Loucy (cell line): ENCODE data around the gene NCOA7.

Source experiments
- EZH2phosphoT487 ChIP-seq: fragments of 200-600 bp; IDR thresholded peaks from 2 replicates; pipeline ENCODE4 v1.6.1; 2018; ENCODE audit warnings: antibody characterized with exemption, mild to moderate bottlenecking, moderate library complexity, borderline replicate concordance
- TF ChIP-seq, protein P1 (sequence below): fragments of 200-600 bp; sonication (generic); conservative IDR thresholded peaks from 2 replicates; pipeline ENCODE4 v1.5.1; 2014; ENCODE audit warnings: mild to moderate bottlenecking, antibody characterized with exemption, low read length

GRCh38 chr6:125966569-125966968 lies 175.8 kb downstream of the NCOA7 start:
- TF ChIP-seq, protein P1, sequence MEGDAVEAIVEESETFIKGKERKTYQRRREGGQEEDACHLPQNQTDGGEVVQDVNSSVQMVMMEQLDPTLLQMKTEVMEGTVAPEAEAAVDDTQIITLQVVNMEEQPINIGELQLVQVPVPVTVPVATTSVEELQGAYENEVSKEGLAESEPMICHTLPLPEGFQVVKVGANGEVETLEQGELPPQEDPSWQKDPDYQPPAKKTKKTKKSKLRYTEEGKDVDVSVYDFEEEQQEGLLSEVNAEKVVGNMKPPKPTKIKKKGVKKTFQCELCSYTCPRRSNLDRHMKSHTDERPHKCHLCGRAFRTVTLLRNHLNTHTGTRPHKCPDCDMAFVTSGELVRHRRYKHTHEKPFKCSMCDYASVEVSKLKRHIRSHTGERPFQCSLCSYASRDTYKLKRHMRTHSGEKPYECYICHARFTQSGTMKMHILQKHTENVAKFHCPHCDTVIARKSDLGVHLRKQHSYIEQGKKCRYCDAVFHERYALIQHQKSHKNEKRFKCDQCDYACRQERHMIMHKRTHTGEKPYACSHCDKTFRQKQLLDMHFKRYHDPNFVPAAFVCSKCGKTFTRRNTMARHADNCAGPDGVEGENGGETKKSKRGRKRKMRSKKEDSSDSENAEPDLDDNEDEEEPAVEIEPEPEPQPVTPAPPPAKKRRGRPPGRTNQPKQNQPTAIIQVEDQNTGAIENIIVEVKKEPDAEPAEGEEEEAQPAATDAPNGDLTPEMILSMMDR: peak; percentile 31
- TF ChIP-seq EZH2phosphoT487: no peak
